GM06990 (cell line): ENCODE results near the gene MDFI.

Experiments
- DNase-seq: peaks from one replicate; pipeline ENCODE4 v3.0.0-alpha.2; 2011; ENCODE audit not compliant: insufficient read length; ENCODE audit errors: extremely low read depth
- H3K27me3 ChIP-seq: replicated peaks from 2 replicates; pipeline ENCODE4 v1.6.0; 2011; ENCODE audit warnings: low read length; ENCODE audit not compliant: control insufficient read depth, insufficient read depth
- H3K36me3 ChIP-seq: 2 replicates; pipeline ENCODE4 v1.5.1; 2011; ENCODE audit warnings: low read length; ENCODE audit not compliant: control insufficient read depth, insufficient read depth
- H3K4me3 ChIP-seq: replicated peaks from 2 replicates; pipeline ENCODE4 v1.5.1; 2011; ENCODE audit warnings: low read depth, mild to moderate bottlenecking, control low read depth, low read length
- CTCF ChIP-seq: IDR thresholded peaks from 2 replicates; pipeline ENCODE4 v1.5.1; 2011; ENCODE audit warnings: low read length, control low read depth, mild to moderate bottlenecking, inconsistent platforms; ENCODE audit not compliant: insufficient read depth, poor library complexity, severe bottlenecking

The MDFI gene

GRCh38 chr6:41646026-41646795 is 7.9 kb downstream of the MDFI start:
- Histone ChIP-seq H3K27me3 (peaks cover 4% of the 10 kb centered on the region), H3K36me3 (no peaks in the 10 kb centered on the region), H3K4me3 (no peak overlapping the region)
- no peak for DNase-seq
- TF ChIP-seq CTCF = no peak

GRCh38 chr6:41647061-41647511 is 8.8 kb downstream of the MDFI start:
- peaks cover 4% of the 10 kb centered on the region for H3K27me3 ChIP-seq

GRCh38 chr6:41648070-41648585 is 9.9 kb downstream of the MDFI start:
- Histone ChIP-seq H3K27me3 (peaks cover 2% of the 10 kb centered on the region), H3K4me3 (no peak overlapping the region), H3K36me3 (no peaks in the 10 kb centered on the region)
- DNase-seq = no peak
- TF ChIP-seq CTCF = no peak

More at GRCh38 chr6:41647061-41647511, 8.8 kb downstream of the MDFI start:
- DNase-seq = no peak
- Histone ChIP-seq H3K4me3 (no peak overlapping the region), H3K36me3 (no peaks in the 10 kb centered on the region)
- TF ChIP-seq CTCF = no peak

GRCh38 chr6:41648921-41649320 is 10.7 kb downstream of the MDFI start:
- H3K4me3 ChIP-seq = no peak overlapping the region
- DNase-seq = no peak
- peaks cover under 1% of the 10 kb centered on the region for H3K27me3 ChIP-seq
- no peaks in the 10 kb centered on the region for H3K36me3 ChIP-seq
- TF ChIP-seq CTCF = no peak

GRCh38 chr6:41649596-41649995 is 11.3 kb downstream of the MDFI start:
- TF ChIP-seq CTCF = no peak
- Histone ChIP-seq H3K4me3 (no peak overlapping the region), H3K36me3 (no peaks in the 10 kb centered on the region), H3K27me3 (no peaks in the 10 kb centered on the region; the same call in 1 of the 2 replicates)
- no peak for DNase-seq
